ENCODE results near the gene DBP. TPM values are rescaled to one million over a fixed set of nuclear protein-coding genes. Genes with fewer than 3 reads are reported as not detected.

DBP gene
- total and polyA plus RNA-seq, 10 of the 15 experiments (the other 5 are each of a cell fraction or from before 2014, with no cell fraction given): 2.0 to 10.6 (median 6.9) TPM

DNA sequence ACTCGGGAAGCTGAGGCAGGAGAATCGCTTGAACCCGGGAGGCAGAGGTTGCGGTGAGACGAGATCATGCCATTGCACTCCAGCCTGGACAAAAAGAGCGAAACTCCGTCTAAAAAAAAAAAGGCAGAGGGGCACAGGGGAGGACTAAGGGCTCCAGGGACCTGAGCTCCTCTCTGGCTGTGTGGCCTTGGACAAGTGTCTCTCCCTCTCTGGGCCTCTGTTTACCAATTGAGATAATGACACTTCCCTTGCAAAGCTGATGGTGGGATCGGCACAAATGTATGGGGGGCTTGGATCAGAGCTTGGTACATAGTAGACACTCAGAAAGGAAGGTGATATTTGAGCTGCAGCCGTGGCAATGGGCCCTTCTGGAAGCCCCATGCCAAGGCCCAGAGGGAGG lies 42.0 kb downstream of the DBP start:
- ATAC-seq: no peak

More for the DNA sequence above, 42.0 kb downstream of the DBP start:
- intact Hi-C loops (cut with micrococcal nuclease; ENCODE audit: unreplicated experiment): no loop called here
- ChIA-PET SMC1A (ENCODE audit: uncharacterized antibody, unreplicated experiment) (interaction anchor here (1.4 to 2.0 kb wide), 2 partner anchors 11 to 14 kb away, joined by 6 read pairs; no protein-coding TSS in a partner anchor), RAD21 (ENCODE audit: unreplicated experiment) (no interaction called here), POLR2A (no interaction called here), CTCF (interaction anchor here (0.8 to 1.7 kb wide), 4 partner anchors 11 to 88 kb away, joined by 3 to 9 read pairs (median 4); no protein-coding TSS in a partner anchor)
- no peaks in the 10 kb centered on the region for H3K9me3 ChIP-seq (replicated peaks; ENCODE audit: control insufficient read depth, insufficient read depth, low read length)
- in situ Hi-C loops (cut with MboI): no loop called here
- H3K27ac ChIP-seq (ENCODE audit: control insufficient read depth, insufficient read depth): no peak overlapping the region
- no peaks in the 10 kb centered on the region for H3K36me3 ChIP-seq (ENCODE audit: control insufficient read depth in 2 of 2, insufficient read depth in 2 of 2, low read length in 1 of 2)
- no peak overlapping the region for H3K4me3 ChIP-seq
- H3K4me2 ChIP-seq (ENCODE audit: control insufficient read depth, insufficient read depth): no peak overlapping the region
- TF ChIP-seq MXI1 (IDR thresholded peaks at IDR 0.05; ENCODE audit: low read depth, low read length): no peak
- TF ChIP-seq NR2C2 (IDR thresholded peaks at IDR 0.05; ENCODE audit: borderline replicate concordance, control insufficient read depth, insufficient read length, low read depth): no peak
- TF ChIP-seq ZZZ3 (IDR thresholded peaks at IDR 0.05; ENCODE audit: control insufficient read depth, insufficient read length, low read depth): no peak
- TF ChIP-seq, protein P1, sequence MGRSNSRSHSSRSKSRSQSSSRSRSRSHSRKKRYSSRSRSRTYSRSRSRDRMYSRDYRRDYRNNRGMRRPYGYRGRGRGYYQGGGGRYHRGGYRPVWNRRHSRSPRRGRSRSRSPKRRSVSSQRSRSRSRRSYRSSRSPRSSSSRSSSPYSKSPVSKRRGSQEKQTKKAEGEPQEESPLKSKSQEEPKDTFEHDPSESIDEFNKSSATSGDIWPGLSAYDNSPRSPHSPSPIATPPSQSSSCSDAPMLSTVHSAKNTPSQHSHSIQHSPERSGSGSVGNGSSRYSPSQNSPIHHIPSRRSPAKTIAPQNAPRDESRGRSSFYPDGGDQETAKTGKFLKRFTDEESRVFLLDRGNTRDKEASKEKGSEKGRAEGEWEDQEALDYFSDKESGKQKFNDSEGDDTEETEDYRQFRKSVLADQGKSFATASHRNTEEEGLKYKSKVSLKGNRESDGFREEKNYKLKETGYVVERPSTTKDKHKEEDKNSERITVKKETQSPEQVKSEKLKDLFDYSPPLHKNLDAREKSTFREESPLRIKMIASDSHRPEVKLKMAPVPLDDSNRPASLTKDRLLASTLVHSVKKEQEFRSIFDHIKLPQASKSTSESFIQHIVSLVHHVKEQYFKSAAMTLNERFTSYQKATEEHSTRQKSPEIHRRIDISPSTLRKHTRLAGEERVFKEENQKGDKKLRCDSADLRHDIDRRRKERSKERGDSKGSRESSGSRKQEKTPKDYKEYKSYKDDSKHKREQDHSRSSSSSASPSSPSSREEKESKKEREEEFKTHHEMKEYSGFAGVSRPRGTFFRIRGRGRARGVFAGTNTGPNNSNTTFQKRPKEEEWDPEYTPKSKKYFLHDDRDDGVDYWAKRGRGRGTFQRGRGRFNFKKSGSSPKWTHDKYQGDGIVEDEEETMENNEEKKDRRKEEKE (IDR thresholded peaks at IDR 0.05): no peak
- TF ChIP-seq RB1 (IDR thresholded peaks at IDR 0.05; ENCODE audit: borderline replicate concordance): no peak
- no peak for TF ChIP-seq BACH1 (IDR thresholded peaks at IDR 0.05; ENCODE audit: borderline replicate concordance)
- no peak for TF ChIP-seq NBN (IDR thresholded peaks at IDR 0.05)
- no peak for TF ChIP-seq GABPA (IDR thresholded peaks at IDR 0.05; ENCODE audit: low read depth)
- no peak for TF ChIP-seq CREB1 (IDR thresholded peaks at IDR 0.05; ENCODE audit: low read depth)
- no peak for TF ChIP-seq HDAC6 (IDR thresholded peaks at IDR 0.05; ENCODE audit: unreplicated experiment)
- TF ChIP-seq POLR2A (IDR thresholded peaks at IDR 0.05; ENCODE audit: low read depth, low read length): no peak
- TF ChIP-seq ZNF384 (IDR thresholded peaks at IDR 0.05; ENCODE audit: borderline replicate concordance, low read depth, low read length): no peak
- no peak for TF ChIP-seq TBL1XR1 (IDR thresholded peaks at IDR 0.05; ENCODE audit: low read depth, low read length)
- TF ChIP-seq, protein P2, sequence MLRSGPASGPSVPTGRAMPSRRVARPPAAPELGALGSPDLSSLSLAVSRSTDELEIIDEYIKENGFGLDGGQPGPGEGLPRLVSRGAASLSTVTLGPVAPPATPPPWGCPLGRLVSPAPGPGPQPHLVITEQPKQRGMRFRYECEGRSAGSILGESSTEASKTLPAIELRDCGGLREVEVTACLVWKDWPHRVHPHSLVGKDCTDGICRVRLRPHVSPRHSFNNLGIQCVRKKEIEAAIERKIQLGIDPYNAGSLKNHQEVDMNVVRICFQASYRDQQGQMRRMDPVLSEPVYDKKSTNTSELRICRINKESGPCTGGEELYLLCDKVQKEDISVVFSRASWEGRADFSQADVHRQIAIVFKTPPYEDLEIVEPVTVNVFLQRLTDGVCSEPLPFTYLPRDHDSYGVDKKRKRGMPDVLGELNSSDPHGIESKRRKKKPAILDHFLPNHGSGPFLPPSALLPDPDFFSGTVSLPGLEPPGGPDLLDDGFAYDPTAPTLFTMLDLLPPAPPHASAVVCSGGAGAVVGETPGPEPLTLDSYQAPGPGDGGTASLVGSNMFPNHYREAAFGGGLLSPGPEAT (IDR thresholded peaks at IDR 0.05; ENCODE audit: low read depth): no peak
- TF ChIP-seq JUND (IDR thresholded peaks at IDR 0.05; ENCODE audit: low read depth, low read length): no peak
- TF ChIP-seq TCF12 (IDR thresholded peaks at IDR 0.05; ENCODE audit: low read depth, low read length): no peak
- TF ChIP-seq, protein P3, sequence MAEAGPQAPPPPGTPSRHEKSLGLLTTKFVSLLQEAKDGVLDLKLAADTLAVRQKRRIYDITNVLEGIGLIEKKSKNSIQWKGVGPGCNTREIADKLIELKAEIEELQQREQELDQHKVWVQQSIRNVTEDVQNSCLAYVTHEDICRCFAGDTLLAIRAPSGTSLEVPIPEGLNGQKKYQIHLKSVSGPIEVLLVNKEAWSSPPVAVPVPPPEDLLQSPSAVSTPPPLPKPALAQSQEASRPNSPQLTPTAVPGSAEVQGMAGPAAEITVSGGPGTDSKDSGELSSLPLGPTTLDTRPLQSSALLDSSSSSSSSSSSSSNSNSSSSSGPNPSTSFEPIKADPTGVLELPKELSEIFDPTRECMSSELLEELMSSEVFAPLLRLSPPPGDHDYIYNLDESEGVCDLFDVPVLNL (IDR thresholded peaks at IDR 0.05; ENCODE audit: low read depth, low read length): no peak
- no peak for TF ChIP-seq EGR1 (IDR thresholded peaks at IDR 0.05; ENCODE audit: borderline replicate concordance in 1 of 2, low read depth in 2 of 2, low read length in 2 of 2)
- H4K20me1 ChIP-seq (ENCODE audit: control insufficient read depth, insufficient read depth): no peaks in the 10 kb centered on the region
- FAIRE-seq (no peak), DNase-seq (ENCODE audit: low read depth, low spot score) (no peak)
- no peaks in the 10 kb centered on the region; the same call in 1 of the 2 replicates for H3K79me2 ChIP-seq (ENCODE audit: control insufficient read depth, insufficient read depth, low read length)
- H2AFZ ChIP-seq (ENCODE audit: control insufficient read depth, low read depth, low read length): no peak overlapping the region
- WGBS (ENCODE audit: insufficient coverage, insufficient replicate concordance, low lambda C conversion rate, missing lambda C conversion rate): 78% methylated on average over 9 of the region's 9 CpGs
- peaks cover 0 to 2% of the 10 kb centered on the region in 2 experiments; a peak in 1 of 4 replicates for H3K27me3 ChIP-seq (replicated peaks in 1 of 2; ENCODE audit: control insufficient read depth in 2 of 2, insufficient read depth in 2 of 2, low read length in 1 of 2)
- no peak overlapping the region for H3K9ac ChIP-seq (ENCODE audit: control insufficient read depth, insufficient read depth, low read length)
- H3K4me1 ChIP-seq (ENCODE audit: control insufficient read depth, insufficient read depth, low read length): peaks cover 6% of the 10 kb centered on the region; the same call in 1 of the 2 replicates
- BruUV-seq (replicated peaks): no TSS peak
